Astrocyte of the spinal cord (primary cell): Measurements from ENCODE around the gene TMEM243.

ENCODE experiments used
- DNase-seq: peaks from one replicate; pipeline ENCODE4 v3.0.0; 2011; ENCODE audit warnings: low read depth, low spot score
- H3K4me3 ChIP-seq: 2 replicates; pipeline ENCODE4 v1.5.1; 2011; ENCODE audit warnings: low read depth, mild to moderate bottlenecking, low read length, moderate library complexity
- in situ Hi-C: cut with HindIII; loops from 2 replicates; pipeline ENCODE4 v1.10.0; 2017; ENCODE audit warnings: low sequenced_read_pairs
- TF ChIP-seq, protein P1 (sequence below): IDR thresholded peaks from 2 replicates; pipeline ENCODE4 v1.5.1; 2012; ENCODE audit warnings: low read depth, mild to moderate bottlenecking, low read length, inconsistent platforms

TMEM243 gene

DNA sequence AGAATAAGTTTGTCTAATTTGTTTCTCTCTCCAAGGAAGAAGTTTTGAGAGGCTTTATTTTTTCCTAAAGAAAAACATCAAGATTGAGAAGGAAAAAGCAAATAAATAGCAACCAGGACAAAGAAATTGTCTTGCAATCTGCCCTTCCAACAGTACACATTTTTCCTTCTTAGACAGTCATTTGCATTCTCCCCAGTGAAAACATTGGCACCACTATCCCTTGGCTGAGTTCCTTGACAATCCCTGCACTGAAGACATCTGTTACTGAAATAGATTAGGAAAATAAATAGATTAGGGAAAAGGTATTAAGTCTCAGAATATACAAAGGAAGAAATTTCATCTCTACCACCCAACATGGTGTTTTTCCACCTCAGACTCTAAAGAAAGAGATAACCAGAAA is 12.2 kb upstream of the TMEM243 start:
- no peak for DNase-seq
- H3K4me3 ChIP-seq, result no peak overlapping the region
- TF ChIP-seq, protein P1, sequence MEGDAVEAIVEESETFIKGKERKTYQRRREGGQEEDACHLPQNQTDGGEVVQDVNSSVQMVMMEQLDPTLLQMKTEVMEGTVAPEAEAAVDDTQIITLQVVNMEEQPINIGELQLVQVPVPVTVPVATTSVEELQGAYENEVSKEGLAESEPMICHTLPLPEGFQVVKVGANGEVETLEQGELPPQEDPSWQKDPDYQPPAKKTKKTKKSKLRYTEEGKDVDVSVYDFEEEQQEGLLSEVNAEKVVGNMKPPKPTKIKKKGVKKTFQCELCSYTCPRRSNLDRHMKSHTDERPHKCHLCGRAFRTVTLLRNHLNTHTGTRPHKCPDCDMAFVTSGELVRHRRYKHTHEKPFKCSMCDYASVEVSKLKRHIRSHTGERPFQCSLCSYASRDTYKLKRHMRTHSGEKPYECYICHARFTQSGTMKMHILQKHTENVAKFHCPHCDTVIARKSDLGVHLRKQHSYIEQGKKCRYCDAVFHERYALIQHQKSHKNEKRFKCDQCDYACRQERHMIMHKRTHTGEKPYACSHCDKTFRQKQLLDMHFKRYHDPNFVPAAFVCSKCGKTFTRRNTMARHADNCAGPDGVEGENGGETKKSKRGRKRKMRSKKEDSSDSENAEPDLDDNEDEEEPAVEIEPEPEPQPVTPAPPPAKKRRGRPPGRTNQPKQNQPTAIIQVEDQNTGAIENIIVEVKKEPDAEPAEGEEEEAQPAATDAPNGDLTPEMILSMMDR, result no peak
- in situ Hi-C loops, result no loop called here

DNA sequence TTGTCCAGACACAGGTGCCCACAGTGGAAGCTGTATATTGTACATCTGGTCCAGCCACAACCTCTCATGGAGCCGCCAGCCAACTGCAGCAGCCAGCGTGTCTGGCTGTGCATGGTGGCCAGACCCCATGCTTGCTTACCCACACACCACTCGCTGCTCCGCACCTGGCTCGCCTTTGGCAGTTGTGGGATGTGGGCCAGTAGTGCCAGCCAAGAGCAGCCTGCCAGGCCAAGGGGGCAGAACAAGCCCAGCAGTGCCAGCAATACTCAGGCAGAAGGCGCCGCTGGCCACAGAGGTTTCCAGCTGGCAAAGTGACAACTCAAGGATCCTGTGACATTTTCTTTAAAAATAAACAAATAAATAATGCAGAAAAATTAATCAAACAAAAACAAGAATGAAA is 11.7 kb upstream of the TMEM243 start:
- in situ Hi-C loops, result no loop called here
- no peak for DNase-seq
- TF ChIP-seq, protein P1, result no peak
- no peak overlapping the region for H3K4me3 ChIP-seq

DNA sequence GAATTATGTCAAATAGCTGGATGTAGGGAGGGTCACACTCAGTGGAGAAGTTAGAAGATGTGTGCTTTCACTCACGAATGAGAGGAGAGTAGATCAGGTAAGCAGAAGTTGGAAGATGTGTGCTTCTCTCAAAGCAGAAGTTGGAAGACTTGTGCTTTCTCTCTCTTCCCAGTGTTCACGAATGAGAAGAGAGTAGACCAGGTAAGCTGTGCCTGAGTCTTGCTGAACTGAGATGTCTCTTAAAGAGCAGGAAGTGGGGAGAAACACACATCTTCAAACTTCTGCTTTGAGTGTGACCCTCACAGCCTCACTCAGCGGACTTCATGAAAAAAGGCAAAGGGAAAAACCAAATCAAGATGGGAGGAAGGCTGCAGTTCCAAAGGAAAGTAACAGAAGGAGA is 7.0 kb upstream of the TMEM243 start:
- no peak overlapping the region for H3K4me3 ChIP-seq
- no peak for DNase-seq
- TF ChIP-seq, protein P1, result no peak
- in situ Hi-C loops, result no loop called here

DNA sequence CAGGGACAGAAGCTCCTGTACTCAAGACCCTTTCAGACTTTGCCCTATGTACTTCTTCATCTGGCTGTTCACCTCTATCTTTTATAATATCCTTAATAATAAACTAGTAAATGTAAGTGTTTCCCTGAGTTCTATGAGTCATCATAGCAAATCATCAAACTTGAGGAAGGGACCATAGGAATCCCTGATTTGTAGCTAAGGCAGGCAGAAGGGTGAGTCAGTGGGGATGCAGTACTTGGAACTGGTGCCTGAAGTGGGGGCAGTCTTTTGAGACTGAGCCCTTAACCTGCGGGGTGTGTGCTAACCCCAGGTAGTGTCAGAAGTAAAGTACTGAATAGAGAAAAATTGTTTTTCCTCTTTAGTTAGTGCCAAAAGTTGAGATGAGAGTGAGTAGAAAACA is 6.2 kb upstream of the TMEM243 start:
- peak; percentile 29 for DNase-seq
- in situ Hi-C loops, result no loop called here
- TF ChIP-seq, protein P1, result no peak

DNA sequence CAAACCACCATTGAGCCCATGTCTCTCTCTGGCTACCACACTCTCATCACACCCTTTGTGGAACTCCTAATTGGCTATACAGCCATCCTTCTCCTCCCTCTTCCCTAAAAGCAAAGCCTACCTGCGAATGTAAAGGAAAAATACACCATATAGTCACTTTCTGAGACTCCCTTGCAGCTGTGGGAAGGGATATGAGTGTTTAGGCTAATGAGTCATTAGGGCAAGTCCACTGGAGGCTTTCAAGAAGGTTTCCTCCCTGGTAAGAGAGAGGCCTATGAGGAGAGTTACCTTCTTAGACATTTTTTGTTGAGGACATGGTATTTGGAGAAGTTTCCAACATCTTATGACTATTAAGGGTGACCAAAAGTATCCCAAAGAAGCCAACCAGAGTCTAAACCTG is 4.1 kb upstream of the TMEM243 start:
- in situ Hi-C loops, result no loop called here
- TF ChIP-seq, protein P1, result no peak
- H3K4me3 ChIP-seq, result no peak overlapping the region
- no peak for DNase-seq

More for the DNA sequence above, 6.2 kb upstream of the TMEM243 start:
- H3K4me3 ChIP-seq, result no peak overlapping the region

DNA sequence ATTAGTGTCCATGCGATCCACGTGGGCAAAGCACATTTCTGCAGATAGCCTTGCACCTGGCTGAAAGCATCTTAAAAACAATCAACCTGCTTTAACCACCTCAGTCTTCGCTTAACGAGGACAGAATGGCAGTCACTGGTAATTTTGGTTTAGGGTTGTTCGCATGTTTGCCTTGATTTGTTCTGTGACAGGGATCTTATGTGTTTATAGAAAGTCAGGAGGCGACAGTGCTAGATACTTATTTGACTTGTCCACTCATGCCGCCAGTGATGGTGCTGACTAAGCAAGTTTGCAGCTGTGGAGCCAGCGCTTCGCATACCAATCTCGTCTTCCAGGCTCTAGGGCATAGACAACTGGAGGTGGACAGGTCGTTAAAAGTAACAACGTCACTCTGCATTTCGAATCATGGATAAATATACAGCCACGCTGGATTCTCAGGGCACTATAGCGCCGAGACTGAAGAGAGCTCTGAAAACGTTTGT is 1.2 kb upstream of the TMEM243 start:
- in situ Hi-C loops, result no loop called here
- DNase-seq, result no peak
- TF ChIP-seq, protein P1, result no peak
- peak overlapping the region; percentile 90 for H3K4me3 ChIP-seq
